GM12801 (cell line): ENCODE data around the gene FAM107A.

Source experiments
- TF ChIP-seq, protein P1 (sequence below): IDR thresholded peaks from one replicate; pipeline ENCODE4 v1.5.1; 2011; ENCODE audit warnings: control low read depth; ENCODE audit not compliant: insufficient read length; ENCODE audit errors: extremely low read depth

The FAM107A gene

DNA sequence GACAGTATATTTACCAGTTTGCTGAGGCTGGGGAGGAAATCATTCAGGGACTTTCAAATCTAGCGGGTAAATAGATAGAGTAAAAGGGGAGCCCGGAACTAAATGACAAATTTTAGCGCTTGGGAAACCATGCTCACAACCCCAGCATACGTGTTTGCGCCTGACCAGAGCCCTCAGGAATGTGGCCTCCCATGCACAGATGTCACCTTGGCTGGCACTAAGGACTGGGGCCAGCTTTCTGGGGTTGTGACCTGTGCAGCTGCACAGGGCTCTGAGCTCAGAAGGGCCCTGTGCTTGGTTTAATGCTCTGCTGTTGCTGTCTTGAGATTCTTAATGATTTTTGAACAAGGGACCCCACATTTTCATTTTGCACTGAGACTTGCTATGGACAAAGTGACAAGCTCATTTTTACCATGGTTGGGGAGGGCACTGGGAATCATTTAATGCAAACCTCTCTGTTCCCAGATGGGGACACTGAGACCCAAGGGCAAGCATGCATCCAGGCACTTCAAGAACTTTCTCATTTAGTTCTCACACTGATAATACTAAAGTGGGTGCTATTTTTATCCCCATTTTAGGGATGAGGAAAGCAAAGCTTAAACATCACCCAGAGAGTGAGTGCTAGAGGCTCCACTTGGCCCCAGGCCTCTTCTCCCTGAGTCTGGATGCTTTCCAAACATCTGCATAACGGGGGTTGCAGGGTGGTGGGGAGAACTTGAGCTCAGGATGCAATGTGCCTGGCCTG, 44.1 kb upstream of the FAM107A start:
- TF ChIP-seq, protein P1, sequence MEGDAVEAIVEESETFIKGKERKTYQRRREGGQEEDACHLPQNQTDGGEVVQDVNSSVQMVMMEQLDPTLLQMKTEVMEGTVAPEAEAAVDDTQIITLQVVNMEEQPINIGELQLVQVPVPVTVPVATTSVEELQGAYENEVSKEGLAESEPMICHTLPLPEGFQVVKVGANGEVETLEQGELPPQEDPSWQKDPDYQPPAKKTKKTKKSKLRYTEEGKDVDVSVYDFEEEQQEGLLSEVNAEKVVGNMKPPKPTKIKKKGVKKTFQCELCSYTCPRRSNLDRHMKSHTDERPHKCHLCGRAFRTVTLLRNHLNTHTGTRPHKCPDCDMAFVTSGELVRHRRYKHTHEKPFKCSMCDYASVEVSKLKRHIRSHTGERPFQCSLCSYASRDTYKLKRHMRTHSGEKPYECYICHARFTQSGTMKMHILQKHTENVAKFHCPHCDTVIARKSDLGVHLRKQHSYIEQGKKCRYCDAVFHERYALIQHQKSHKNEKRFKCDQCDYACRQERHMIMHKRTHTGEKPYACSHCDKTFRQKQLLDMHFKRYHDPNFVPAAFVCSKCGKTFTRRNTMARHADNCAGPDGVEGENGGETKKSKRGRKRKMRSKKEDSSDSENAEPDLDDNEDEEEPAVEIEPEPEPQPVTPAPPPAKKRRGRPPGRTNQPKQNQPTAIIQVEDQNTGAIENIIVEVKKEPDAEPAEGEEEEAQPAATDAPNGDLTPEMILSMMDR, result no peak

DNA sequence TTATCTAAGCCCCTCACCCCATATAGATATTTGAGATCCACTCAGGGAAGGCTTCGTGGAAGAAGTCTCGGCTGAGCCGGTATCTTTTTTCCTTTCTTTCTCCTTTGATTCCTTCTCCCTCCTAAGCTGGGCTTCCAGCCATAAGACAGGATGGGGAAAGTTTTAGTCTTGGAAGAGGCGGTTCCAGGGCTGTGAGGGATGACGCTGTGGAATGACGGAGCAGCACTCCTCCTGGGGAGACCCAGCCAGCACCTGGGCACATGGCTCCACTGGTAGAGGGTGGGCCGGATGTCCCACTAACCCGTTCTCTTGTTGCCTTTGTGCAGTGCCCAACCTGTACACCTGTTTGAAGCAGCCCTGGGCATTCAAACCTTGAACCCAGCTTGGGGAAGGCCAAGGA, 43.2 kb upstream of the FAM107A start:
- TF ChIP-seq, protein P1, result no peak

DNA sequence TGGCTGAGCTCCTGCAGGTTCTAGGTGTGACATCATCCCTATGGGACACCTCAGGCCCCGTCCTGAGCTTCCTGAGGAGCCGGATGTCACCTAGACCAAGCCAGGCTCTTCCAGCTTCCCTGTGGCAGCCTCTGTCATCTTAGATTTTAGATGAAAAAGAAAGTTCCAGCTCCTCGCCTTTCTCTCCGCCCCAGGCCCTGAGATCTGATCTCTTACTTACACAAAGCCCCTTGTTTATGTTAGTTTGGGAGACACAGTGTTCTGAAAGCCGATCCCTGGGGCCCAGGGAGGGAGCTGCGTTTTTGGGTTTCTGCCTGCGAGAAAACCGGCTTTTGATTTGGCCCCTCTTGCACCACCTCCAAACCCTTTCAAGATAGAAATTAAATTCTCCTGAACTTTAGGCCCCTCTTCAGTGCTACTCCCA, 40.2 kb upstream of the FAM107A start:
- TF ChIP-seq, protein P1, result no peak

DNA sequence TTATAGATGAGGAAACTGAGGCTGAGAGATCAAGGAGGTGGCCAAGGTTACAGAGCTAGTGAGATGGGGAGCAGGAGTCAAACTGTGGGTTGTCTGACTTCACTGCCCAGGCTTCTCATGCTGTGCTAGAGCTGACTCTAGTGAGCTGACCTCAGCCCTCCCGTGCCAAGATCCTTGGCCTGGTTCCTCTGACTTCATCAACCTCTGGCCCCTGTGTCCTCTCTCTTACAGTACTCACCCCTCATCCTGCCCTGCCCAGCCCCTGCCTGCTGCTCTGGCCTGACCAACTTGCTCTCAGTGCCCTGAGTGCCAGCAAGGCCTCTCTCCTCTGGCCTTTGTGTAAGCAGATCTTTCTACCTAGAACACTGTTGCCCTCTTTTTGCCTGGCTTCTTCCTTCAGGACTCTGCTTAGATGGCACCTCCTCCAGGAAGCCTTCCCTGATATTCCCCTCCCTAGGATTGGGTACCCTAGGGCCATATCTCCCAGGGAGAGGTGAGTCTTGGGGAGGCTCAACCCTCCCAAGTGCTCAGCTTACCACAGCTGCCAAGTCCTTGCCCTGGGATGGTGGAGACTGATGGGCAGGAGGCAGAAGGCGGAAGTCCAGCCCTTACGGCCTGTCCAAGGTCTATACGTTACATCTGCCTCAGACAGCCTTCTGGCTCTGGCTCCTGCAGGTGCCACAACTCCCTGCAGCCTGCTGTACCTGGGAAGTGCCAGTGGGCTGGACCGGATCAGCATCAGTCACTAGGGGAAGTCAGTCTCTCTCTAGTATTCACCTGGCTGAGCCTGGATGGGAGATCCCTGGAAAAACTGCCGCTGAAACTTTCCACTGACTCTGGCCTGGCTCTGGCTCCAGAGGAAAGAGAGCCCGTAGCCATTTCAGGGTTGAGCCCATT, 36.3 kb upstream of the FAM107A start:
- TF ChIP-seq, protein P1, result no peak

DNA sequence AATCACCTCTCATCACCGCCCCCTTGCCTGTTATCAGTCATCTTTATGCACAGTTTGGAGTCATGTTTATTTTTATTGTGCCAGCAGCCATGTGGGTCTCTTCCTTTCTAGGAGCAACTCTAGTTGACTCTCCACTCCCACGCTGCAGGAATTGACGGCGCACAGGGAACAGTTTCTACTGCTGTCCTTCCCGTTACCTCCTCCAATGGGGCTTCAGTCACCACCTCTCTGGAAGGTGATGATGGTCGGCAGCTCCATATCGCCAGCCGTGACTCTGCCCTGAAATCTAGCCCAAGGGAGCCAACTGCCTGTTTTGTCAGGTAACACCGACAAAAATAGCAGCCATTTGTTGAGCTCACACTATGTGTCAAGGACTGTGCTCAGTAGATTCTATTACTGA, 35.6 kb upstream of the FAM107A start:
- TF ChIP-seq, protein P1, result no peak

DNA sequence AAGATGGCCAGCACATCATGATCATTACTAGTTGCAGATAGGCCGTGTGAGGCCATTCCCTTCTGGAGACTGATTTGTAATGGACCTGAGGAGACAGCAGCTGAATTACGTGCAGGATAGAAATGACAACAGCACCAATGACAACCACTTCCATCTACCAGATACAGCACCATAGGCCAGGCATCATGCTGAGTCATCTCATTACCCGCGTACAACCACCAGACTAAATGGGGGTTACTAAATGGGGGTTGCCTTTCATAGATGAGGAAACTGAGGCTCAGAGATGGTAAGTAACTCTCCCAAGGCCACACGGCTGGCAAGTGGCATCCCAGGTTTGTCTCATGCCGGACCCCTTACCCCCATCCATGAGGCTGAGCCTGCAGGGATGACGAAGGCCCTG, 32.8 kb upstream of the FAM107A start:
- TF ChIP-seq, protein P1, result no peak

DNA sequence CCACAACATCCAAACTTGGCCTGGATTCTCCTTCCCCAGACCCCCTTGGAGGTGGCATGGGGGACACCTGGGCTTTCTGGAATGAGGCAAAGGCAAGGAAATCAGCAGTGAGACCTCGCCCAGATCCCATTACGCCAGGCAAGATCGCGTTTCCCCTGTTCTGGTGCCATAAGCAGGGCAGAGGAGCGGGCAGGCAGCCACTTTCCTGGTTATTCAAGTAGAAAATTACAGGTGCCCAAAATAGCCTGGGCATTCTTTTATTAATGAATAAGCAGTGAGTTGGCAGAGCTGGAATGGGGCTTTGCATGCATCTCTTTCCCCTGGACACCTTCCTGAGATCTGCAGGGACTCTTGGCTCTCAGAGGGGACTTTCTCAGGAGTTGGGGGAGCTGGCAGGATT, 31.5 kb upstream of the FAM107A start:
- TF ChIP-seq, protein P1, result no peak
